K562 (cell line): ENCODE data around the gene MAST3. TPM values are rescaled to one million over a fixed set of nuclear protein-coding genes. Genes with fewer than 3 reads are reported as not detected.

Source experiments
- CBX5 ChIP-seq: IDR thresholded peaks from 2 replicates; pipeline ENCODE4 v1.6.1; 2014; ENCODE audit warnings: low read depth, borderline replicate concordance
- DACH1 ChIP-seq: fragments of 450-650 bp; IDR thresholded peaks from 2 replicates; pipeline ENCODE4 v1.6.1; 2018; ENCODE audit not compliant: partially characterized antibody
- GTF2F1 ChIP-seq: IDR thresholded peaks from 2 replicates; pipeline ENCODE4 v1.6.1; 2011; ENCODE audit warnings: low read depth, low read length, improper control_type of control experiment
- HNRNPLL ChIP-seq: fragments of 200-400 bp; formaldehyde crosslinking; IDR thresholded peaks from 2 replicates; pipeline ENCODE4 v1.6.1; 2017; ENCODE audit warnings: low read length, low read depth, mild to moderate bottlenecking; ENCODE audit not compliant: poor library complexity, severe bottlenecking
- KLF1 ChIP-seq: fragments of 450-650 bp; IDR thresholded peaks from 2 replicates; pipeline ENCODE4 v1.6.1; 2016; ENCODE audit warnings: missing genetic modification characterization, missing compliant biosample characterization
- L3MBTL2 ChIP-seq: fragments of 450-650 bp; IDR thresholded peaks from 2 replicates; pipeline ENCODE4 v1.6.1; 2016; ENCODE audit warnings: mild to moderate bottlenecking, moderate library complexity
- PCBP2 ChIP-seq: fragments of 200-400 bp; formaldehyde crosslinking; IDR thresholded peaks from 2 replicates; pipeline ENCODE4 v1.6.1; 2018; ENCODE audit warnings: low read length, low read depth, mild to moderate bottlenecking, moderate library complexity; ENCODE audit not compliant: poor library complexity, severe bottlenecking
- POLR2AphosphoS5 ChIP-seq: IDR thresholded peaks from 2 replicates; pipeline ENCODE4 v1.6.1; 2011; ENCODE audit warnings: mild to moderate bottlenecking, low read depth, low read length, moderate library complexity; ENCODE audit not compliant: control insufficient read depth, insufficient read depth
- PURB ChIP-seq: sonication (generic); formaldehyde crosslinking; IDR thresholded peaks from 2 replicates; pipeline ENCODE4 v1.9.0; 2021; ENCODE audit warnings: low read depth, mild to moderate bottlenecking, missing genetic modification reagents
- SREBF1 ChIP-seq: fragments of 150-350 bp; IDR thresholded peaks from 2 replicates; pipeline ENCODE4 v1.6.1; 2014; ENCODE audit warnings: antibody characterized with exemption, low read depth, low read length, borderline replicate concordance
- TAF9B ChIP-seq: fragments of 450-650 bp; IDR thresholded peaks from 2 replicates; pipeline ENCODE4 v1.6.1; 2018; ENCODE audit warnings: mild to moderate bottlenecking; ENCODE audit not compliant: partially characterized antibody
- TSC22D4 ChIP-seq: fragments of 450-650 bp; IDR thresholded peaks from 2 replicates; pipeline ENCODE4 v1.6.1; 2016; ENCODE audit warnings: missing genetic modification characterization, missing biosample characterization, control low read depth
- ZBED1 ChIP-seq: IDR thresholded peaks from 2 replicates; pipeline ENCODE4 v1.6.1; 2014
- ZBTB49 ChIP-seq: sonication (generic); formaldehyde crosslinking; IDR thresholded peaks from 2 replicates; pipeline ENCODE4 v1.8.0; 2022; ENCODE audit warnings: missing genetic modification reagents, mild to moderate bottlenecking, borderline replicate concordance
- ZNF24 ChIP-seq: fragments of 450-650 bp; IDR thresholded peaks from 2 replicates; pipeline ENCODE4 v1.6.1; 2016
- ZNF592 ChIP-seq: fragments of 450-650 bp; IDR thresholded peaks from 2 replicates; pipeline ENCODE4 v1.6.1; 2017; ENCODE audit warnings: antibody characterized with exemption, mild to moderate bottlenecking
- ZNF639 ChIP-seq, 2 experiments: fragments of 200-800 bp in 1 of 2; sonication (Bioruptor generic) in 1 of 2; sonication (generic) in 1 of 2; formaldehyde crosslinking in 1 of 2; IDR thresholded peaks in 1 of 2; conservative IDR thresholded peaks in 1 of 2; 2 replicates each; pipeline versions ENCODE4 v1.5.0 to v1.6.1; 2016 to 2020; ENCODE audit warnings: missing compliant biosample characterization in 1 of 2, missing genetic modification characterization in 1 of 2, missing genetic modification reagents in 1 of 2
- ZNF740 ChIP-seq, 3 experiments: fragments of 200-800 bp in 1 of 3; sonication (Bioruptor generic) in 1 of 3; sonication (generic) in 1 of 3; formaldehyde crosslinking in 1 of 3; IDR thresholded peaks; 2 replicates each; pipeline versions ENCODE4 v1.6.1 to v1.8.0; 2016 to 2022; ENCODE audit warnings: mild to moderate bottlenecking in 2 of 3, missing compliant biosample characterization in 2 of 3, missing genetic modification characterization in 2 of 3, missing genetic modification reagents in 1 of 3
- ZSCAN32 ChIP-seq: fragments of 450-650 bp; formaldehyde crosslinking; IDR thresholded peaks from 2 replicates; pipeline ENCODE4 v1.4.0; 2020; ENCODE audit warnings: mild to moderate bottlenecking, moderate library complexity
- polyA plus RNA-seq, 8 experiments: library from polyadenylated mRNA; depleted of rRNA in 4 of 8; stranded (reverse) in 5 of 8; unstranded in 3 of 8; fragments of >200 nt; fragmentation: Nextera tagmentation in 2 of 8; fragmentation: Illumina TruSeq in 1 of 8; extraction: Ambion mirVana in 2 of 8; extraction: Trizol in 1 of 8; gene quantifications; 2 replicates each; pipeline versions ENCODE4 v1.2.1 to v1.2.3, GENCODE V29; 2011 to 2014; ENCODE audit warnings: inconsistent platforms in 1 of 8, missing spikeins in 1 of 8
- total RNA-seq, 7 experiments: library from RNA; depleted of rRNA in 6 of 7; stranded (reverse); fragments of >200 nt in 6 of 7; fragmentation: Illumina TruSeq in 2 of 7; extraction: Trizol in 2 of 7; gene quantifications; 2 replicates each; pipeline versions ENCODE4 v1.2.1 to v1.2.3, GENCODE V29; 2011 to 2021; ENCODE audit warnings: low replicate concordance in 1 of 7

The MAST3 gene
- total and polyA plus RNA-seq, 9 of the 15 experiments (the other 6 are each of a cell fraction or from before 2014, with no cell fraction given): 0.94 to 9.9 (median 2.4) TPM

- no peak for TF ChIP-seq ZNF639 (CRISPR knock-in tag; conservative IDR thresholded peaks at IDR 0.05 in 1 of 2, IDR thresholded peaks at IDR 0.05 in 1 of 2)
- TF ChIP-seq SREBF1: no peak
- peak; percentile 7 for TF ChIP-seq DACH1
- TF ChIP-seq TAF9B: no peak
- TF ChIP-seq ZNF24: peak; percentile 65
- no peak for TF ChIP-seq PURB
- no peak for TF ChIP-seq L3MBTL2
- TF ChIP-seq ZSCAN32 (CRISPR knock-in tag): no peak
- no peak for TF ChIP-seq POLR2AphosphoS5
- TF ChIP-seq HNRNPLL: no peak
- no peak for TF ChIP-seq ZBTB49 (CRISPR knock-in tag)
- TF ChIP-seq ZNF740 (CRISPR knock-in tag; IDR thresholded peaks at IDR 0.05): no peak
- no peak for TF ChIP-seq ZNF740 (tag; IDR thresholded peaks at IDR 0.05)
- no peak for TF ChIP-seq TSC22D4
- no peak for TF ChIP-seq GTF2F1
- no peak for TF ChIP-seq ZNF592
- no peak for TF ChIP-seq ZBED1
- no peak for TF ChIP-seq CBX5
- TF ChIP-seq KLF1 (tag): no peak
- no peak for TF ChIP-seq PCBP2
These were observed 6.9 kb upstream of the MAST3 start (continued) for GRCh38 chr19:18090545-18091216.
